ENCODE results near the gene ASCL3. TPM values are rescaled to one million over a fixed set of nuclear protein-coding genes. Genes with fewer than 3 reads are reported as not detected.
"Not testable (repeated sequence)": the region's sequence is repeated elsewhere in the genome, so short reads cannot be mapped to it uniquely, and the experiment has no call there.

Gene ASCL3
- total and polyA plus RNA-seq, 2 experiments from 2014 or later = not detected

GRCh38 chr11:8937659-8938058, 5.2 kb downstream of the ASCL3 start:
- Histone ChIP-seq H3K4me1 (ENCODE audit: low read depth) (peaks cover 4% of the 10 kb centered on the region), H3K36me3 (no peaks in the 10 kb centered on the region), H3K4me3 (no peak overlapping the region), H3K9me3 (ENCODE audit: low read depth) (no peaks in the 10 kb centered on the region), H3K27ac (no peak overlapping the region), H3K27me3 (no peaks in the 10 kb centered on the region)
- no peak for TF ChIP-seq CTCF (IDR thresholded peaks at IDR 0.05; ENCODE audit: low read depth, low read length)
- no peak for DNase-seq (ENCODE audit: low read depth in 1 of 2, low spot score in 1 of 2)

GRCh38 chr11:8937159-8937558, 5.7 kb downstream of the ASCL3 start:
- H3K4me1 ChIP-seq (ENCODE audit: low read depth) = peaks cover 4% of the 10 kb centered on the region
- no peaks in the 10 kb centered on the region for H3K36me3 ChIP-seq
- DNase-seq (ENCODE audit: low read depth in 1 of 2, low spot score in 1 of 2) = no peak
- H3K27ac ChIP-seq = no peak overlapping the region
- no peaks in the 10 kb centered on the region for H3K27me3 ChIP-seq
- no peaks in the 10 kb centered on the region for H3K9me3 ChIP-seq (ENCODE audit: low read depth)
- H3K4me3 ChIP-seq = no peak overlapping the region
- TF ChIP-seq CTCF (IDR thresholded peaks at IDR 0.05; ENCODE audit: low read depth, low read length) = no peak

- H3K27me3 ChIP-seq; H3K4me3 ChIP-seq; H3K36me3 ChIP-seq; DNase-seq (ENCODE audit: low read depth in 1 of 2, low spot score in 1 of 2); H3K27ac ChIP-seq; H3K4me1 ChIP-seq (ENCODE audit: low read depth); H3K9me3 ChIP-seq (ENCODE audit: low read depth): not testable (repeated sequence)
Measured at GRCh38 chr11:8935789-8936188, 7.0 kb downstream of the ASCL3 start.

GRCh38 chr11:8934742-8935488, 7.9 kb downstream of the ASCL3 start:
- no peak overlapping the region for H3K27ac ChIP-seq
- H3K27me3 ChIP-seq = no peaks in the 10 kb centered on the region
- H3K9me3 ChIP-seq (ENCODE audit: low read depth) = no peaks in the 10 kb centered on the region
- no peaks in the 10 kb centered on the region for H3K36me3 ChIP-seq
- TF ChIP-seq CTCF (IDR thresholded peaks at IDR 0.05; ENCODE audit: low read depth, low read length) = no peak
- H3K4me1 ChIP-seq (ENCODE audit: low read depth) = peaks cover 4% of the 10 kb centered on the region
- peak in 1 of 2 donors; percentile 74 for DNase-seq (ENCODE audit: low read depth in 1 of 2, low spot score in 1 of 2)
- H3K4me3 ChIP-seq = no peak overlapping the region

GRCh38 chr11:8933931-8934330, 8.9 kb downstream of the ASCL3 start:
- H3K27me3 ChIP-seq = no peaks in the 10 kb centered on the region
- TF ChIP-seq CTCF (IDR thresholded peaks at IDR 0.05; ENCODE audit: low read depth, low read length) = no peak
- no peaks in the 10 kb centered on the region for H3K9me3 ChIP-seq (ENCODE audit: low read depth)
- H3K4me1 ChIP-seq (ENCODE audit: low read depth) = peaks cover 4% of the 10 kb centered on the region
- no peak overlapping the region for H3K4me3 ChIP-seq
- no peak overlapping the region for H3K27ac ChIP-seq
- DNase-seq (ENCODE audit: low read depth in 1 of 2, low spot score in 1 of 2) = no peak
- no peaks in the 10 kb centered on the region for H3K36me3 ChIP-seq

- H3K4me1 ChIP-seq (ENCODE audit: low read depth) = peaks cover 4% of the 10 kb centered on the region
- DNase-seq (ENCODE audit: low read depth in 1 of 2, low spot score in 1 of 2) = no peak
Measured at GRCh38 chr11:8932564-8933180, 10.1 kb downstream of the ASCL3 start, which contains the start of gene C11orf16. TSS of gene C11orf16 (minus strand) at chr11:8932947. CDS start at chr11:8932308, 639 bp downstream.

More at GRCh38 chr11:8932564-8933180, 10.1 kb downstream of the ASCL3 start, which contains the start of gene C11orf16:
- H3K27me3 ChIP-seq = no peaks in the 10 kb centered on the region
- no peaks in the 10 kb centered on the region for H3K9me3 ChIP-seq (ENCODE audit: low read depth)
- no peak for TF ChIP-seq CTCF (IDR thresholded peaks at IDR 0.05; ENCODE audit: low read depth, low read length)
- no peak within 1 kb of the TSS for H3K27ac ChIP-seq
- H3K4me3 ChIP-seq = no peak within 1 kb of the TSS
- no peaks in the 10 kb centered on the region for H3K36me3 ChIP-seq
